Keratinocyte (primary cell): Measurements from ENCODE around the gene ZSCAN5A. TPM values are rescaled to one million over a fixed set of nuclear protein-coding genes. Genes with fewer than 3 reads are reported as not detected.

Source experiments
- DNase-seq: peaks from one replicate; pipeline ENCODE4 v3.0.0-alpha.2; 2011; ENCODE audit warnings: low read depth, missing footprints, low spot score
- FAIRE-seq: peaks from 2 replicates; lab custom pipeline; 2011; peaks lifted over from hg19 to GRCh38; lab: Jason Lieb, UNC
- H2AFZ ChIP-seq: 2 replicates; pipeline ENCODE4 v1.6.0; 2012; ENCODE audit warnings: low read length, control low read depth, inconsistent platforms; ENCODE audit not compliant: control insufficient read depth
- H3K27ac ChIP-seq: 2 replicates; pipeline ENCODE4 v1.5.1; 2011; ENCODE audit warnings: low read length; ENCODE audit not compliant: control insufficient read depth, insufficient read depth
- H3K27me3 ChIP-seq: 3 replicates; pipeline ENCODE4 v1.6.0; 2011; ENCODE audit warnings: low read length; ENCODE audit not compliant: control insufficient read depth, insufficient read depth; ENCODE audit errors: extremely low read depth
- H3K36me3 ChIP-seq, 2 experiments: 2 replicates in 1 of 2; 3 replicates in 1 of 2; pipeline ENCODE4 v1.5.1; 2011; ENCODE audit warnings: low read length in 2 of 2, mild to moderate bottlenecking in 1 of 2; ENCODE audit not compliant: control insufficient read depth in 2 of 2, insufficient read depth in 2 of 2; ENCODE audit errors: extremely low read depth in 1 of 2
- H3K4me1 ChIP-seq: 3 replicates; pipeline ENCODE4 v1.5.1; 2011; ENCODE audit warnings: low read length; ENCODE audit not compliant: control insufficient read depth, insufficient read depth; ENCODE audit errors: extremely low read depth
- H3K4me2 ChIP-seq: 3 replicates; pipeline ENCODE4 v1.6.0; 2011; ENCODE audit warnings: low read depth, low read length; ENCODE audit not compliant: control insufficient read depth, insufficient read depth; ENCODE audit errors: extremely low read depth
- H3K4me3 ChIP-seq, 3 experiments: fragments of 200-600 bp in 1 of 3; sonication (generic) in 1 of 3; 2 replicates in 2 of 3; 3 replicates in 1 of 3; pipeline ENCODE4 v1.5.1; 2011 to 2016; ENCODE audit warnings: low read length in 3 of 3, mild to moderate bottlenecking in 3 of 3, control low read depth in 2 of 3, inconsistent platforms in 1 of 3, low read depth in 1 of 3, mixed read lengths in 1 of 3, mixed run types in 1 of 3, moderate library complexity in 1 of 3; ENCODE audit not compliant: control insufficient read depth in 2 of 3, insufficient read depth in 2 of 3; ENCODE audit errors: extremely low read depth in 1 of 3
- H3K79me2 ChIP-seq: 2 replicates; pipeline ENCODE4 v1.6.0; 2012; ENCODE audit warnings: low read length; ENCODE audit not compliant: control insufficient read depth, insufficient read depth
- H3K9ac ChIP-seq: 3 replicates; pipeline ENCODE4 v1.6.0; 2011; ENCODE audit warnings: low read length; ENCODE audit not compliant: control insufficient read depth, insufficient read depth; ENCODE audit errors: extremely low read depth
- H3K9me1 ChIP-seq: 3 replicates; pipeline ENCODE4 v1.6.0; 2011; ENCODE audit warnings: low read length; ENCODE audit not compliant: control insufficient read depth, insufficient read depth; ENCODE audit errors: extremely low read depth
- H3K9me3 ChIP-seq: 2 replicates; pipeline ENCODE4 v1.5.1; 2012; ENCODE audit warnings: low read depth, low read length; ENCODE audit not compliant: control insufficient read depth
- H4K20me1 ChIP-seq: 3 replicates; pipeline ENCODE4 v1.6.0; 2011; ENCODE audit warnings: low read length; ENCODE audit not compliant: control insufficient read depth, insufficient read depth; ENCODE audit errors: extremely low read depth
- EZH2 ChIP-seq: IDR thresholded peaks from one replicate; pipeline ENCODE4 v1.6.1; 2012; ENCODE audit warnings: inconsistent platforms, mild to moderate bottlenecking, low read length, moderate library complexity
- dilution Hi-C: fragments of 300-500 bp; cut with MboI; formaldehyde crosslinking; loops from one replicate; pipeline ENCODE4 v1.7.0; 2020; ENCODE audit warnings: low sequenced_read_pairs; ENCODE audit not compliant: extremely low pct_ligation_motif_present
- polyA plus RNA-seq, 5 experiments: library from polyadenylated mRNA; depleted of rRNA in 3 of 5; stranded (reverse) in 3 of 5; stranded (forward) in 1 of 5; unstranded in 1 of 5; fragments of >200 nt; gene quantifications; 1 replicate in 1 of 5; 2 replicates in 3 of 5; 3 replicates in 1 of 5; pipeline versions ENCODE4 v1.2.1 to v1.2.3, GENCODE V29; 2011 to 2012; ENCODE audit warnings: missing spikeins in 2 of 5, low read depth in 1 of 5, low replicate concordance in 1 of 5
- TF ChIP-seq, protein P1 (sequence below), 3 experiments: IDR thresholded peaks in 1 of 3; conservative IDR thresholded peaks in 1 of 3; optimal IDR thresholded peaks in 1 of 3; 2 replicates in 2 of 3; 3 replicates in 1 of 3; pipeline versions ENCODE3 to v1.5.1; 2011; ENCODE audit warnings: low read length in 3 of 3, mild to moderate bottlenecking in 3 of 3, moderate library complexity in 2 of 3, control low read depth in 1 of 3, inconsistent platforms in 1 of 3; ENCODE audit not compliant: insufficient read depth in 2 of 3; ENCODE audit errors: extremely low read depth in 1 of 3

ZSCAN5A gene
- polyA plus RNA-seq, 1 donor (not counting 4 experiments of a cell fraction or from before 2014, with no cell fraction given): 6.1 TPM

DNA sequence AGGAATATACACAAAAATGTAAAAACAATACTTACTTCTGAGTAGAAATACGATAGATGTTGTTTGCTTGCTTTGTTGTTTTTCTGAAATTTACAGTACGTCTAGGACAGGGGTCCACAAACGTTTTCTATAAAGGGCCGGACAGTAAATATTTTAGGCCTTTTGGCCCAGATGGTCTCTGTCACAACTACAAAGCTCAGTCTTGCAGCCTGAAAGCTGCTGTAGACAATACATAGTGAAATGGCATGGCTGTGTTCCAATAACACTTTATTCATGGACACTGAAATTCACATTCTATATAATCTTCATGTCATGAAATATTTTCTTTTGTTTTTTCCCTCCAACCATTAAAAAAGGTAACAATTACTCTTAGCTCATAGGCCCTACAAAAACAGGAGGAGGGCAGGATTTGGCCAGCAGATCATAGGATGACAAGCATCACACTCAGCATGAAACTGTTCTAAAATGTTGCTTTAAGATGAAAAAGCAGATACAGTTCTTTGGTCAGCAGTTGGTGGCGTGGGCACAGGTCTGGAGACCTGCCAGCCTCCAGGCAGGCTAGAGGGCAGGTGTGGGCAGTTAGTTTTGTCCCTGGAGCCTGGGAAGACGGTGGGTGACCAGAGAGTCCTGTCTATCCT, 42.4 kb downstream of the ZSCAN5A start, which contains the start of gene EDDM13:
TSS of gene EDDM13 (plus strand) at position 588 of the 638 bp plus-strand sequence. CDS start 87 bp downstream, outside the sequence.
- no peaks in the 10 kb centered on the region for H4K20me1 ChIP-seq
- H3K9me1 ChIP-seq: no peaks in the 10 kb centered on the region
- no peak within 1 kb of the TSS for H3K4me3 ChIP-seq
- DNase-seq (no peak), FAIRE-seq (no peak)
- dilution Hi-C loops: no loop called here
- H3K79me2 ChIP-seq: no peaks in the 10 kb centered on the region
- no peak within 1 kb of the TSS for H3K4me2 ChIP-seq
- no peak within 1 kb of the TSS for H3K9ac ChIP-seq
- no peaks in the 10 kb centered on the region for H3K36me3 ChIP-seq
- no peaks in the 10 kb centered on the region for H3K9me3 ChIP-seq
- H3K27ac ChIP-seq: no peak within 1 kb of the TSS
- H3K4me1 ChIP-seq: peaks cover 7% of the 10 kb centered on the region
- no peaks in the 10 kb centered on the region for H3K27me3 ChIP-seq
- TF ChIP-seq, protein P1, sequence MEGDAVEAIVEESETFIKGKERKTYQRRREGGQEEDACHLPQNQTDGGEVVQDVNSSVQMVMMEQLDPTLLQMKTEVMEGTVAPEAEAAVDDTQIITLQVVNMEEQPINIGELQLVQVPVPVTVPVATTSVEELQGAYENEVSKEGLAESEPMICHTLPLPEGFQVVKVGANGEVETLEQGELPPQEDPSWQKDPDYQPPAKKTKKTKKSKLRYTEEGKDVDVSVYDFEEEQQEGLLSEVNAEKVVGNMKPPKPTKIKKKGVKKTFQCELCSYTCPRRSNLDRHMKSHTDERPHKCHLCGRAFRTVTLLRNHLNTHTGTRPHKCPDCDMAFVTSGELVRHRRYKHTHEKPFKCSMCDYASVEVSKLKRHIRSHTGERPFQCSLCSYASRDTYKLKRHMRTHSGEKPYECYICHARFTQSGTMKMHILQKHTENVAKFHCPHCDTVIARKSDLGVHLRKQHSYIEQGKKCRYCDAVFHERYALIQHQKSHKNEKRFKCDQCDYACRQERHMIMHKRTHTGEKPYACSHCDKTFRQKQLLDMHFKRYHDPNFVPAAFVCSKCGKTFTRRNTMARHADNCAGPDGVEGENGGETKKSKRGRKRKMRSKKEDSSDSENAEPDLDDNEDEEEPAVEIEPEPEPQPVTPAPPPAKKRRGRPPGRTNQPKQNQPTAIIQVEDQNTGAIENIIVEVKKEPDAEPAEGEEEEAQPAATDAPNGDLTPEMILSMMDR (optimal IDR thresholded peaks at IDR 0.05 in 1 of 3, IDR thresholded peaks at IDR 0.05 in 1 of 3, conservative IDR thresholded peaks at IDR 0.05 in 1 of 3; ENCODE audit: extremely low read depth in 1 of 3, insufficient read depth in 2 of 3, low read length in 3 of 3): no peak
- no peak for TF ChIP-seq EZH2
- no peak within 1 kb of the TSS for H2AFZ ChIP-seq

DNA sequence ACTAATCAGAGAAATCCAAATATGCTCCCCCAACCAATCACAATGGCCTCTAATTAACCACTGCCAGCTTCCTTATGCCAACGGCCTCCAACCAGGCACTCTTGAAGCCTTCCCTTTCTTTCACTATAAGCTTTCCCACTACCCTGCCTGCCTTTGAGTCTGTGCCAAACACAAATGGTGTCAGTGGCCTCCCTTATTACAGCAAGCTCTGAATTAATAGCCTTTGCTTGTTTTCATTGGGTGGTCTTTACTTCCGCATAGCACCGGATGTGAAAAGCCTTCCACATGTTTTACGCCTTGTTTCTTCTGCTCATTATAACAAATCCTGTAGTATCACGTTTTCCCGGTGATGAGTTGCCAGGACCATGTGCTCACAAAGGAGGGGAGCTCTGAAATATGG, 43.5 kb downstream of the ZSCAN5A start:
- Histone ChIP-seq H3K27me3 (no peaks in the 10 kb centered on the region), H3K4me2 (no peak overlapping the region), H2AFZ (no peak overlapping the region), H3K4me3 (no peak overlapping the region), H3K79me2 (no peaks in the 10 kb centered on the region), H3K36me3 (no peaks in the 10 kb centered on the region), H3K27ac (no peak overlapping the region), H3K9me3 (no peaks in the 10 kb centered on the region), H3K9me1 (no peaks in the 10 kb centered on the region), H3K4me1 (peaks cover 7% of the 10 kb centered on the region), H4K20me1 (no peaks in the 10 kb centered on the region), H3K9ac (no peak overlapping the region)
- no peak for TF ChIP-seq EZH2
- TF ChIP-seq, protein P1 (optimal IDR thresholded peaks at IDR 0.05 in 1 of 3, IDR thresholded peaks at IDR 0.05 in 1 of 3, conservative IDR thresholded peaks at IDR 0.05 in 1 of 3; ENCODE audit: extremely low read depth in 1 of 3, insufficient read depth in 2 of 3, low read length in 3 of 3): no peak
- DNase-seq: no peak
- no peak for FAIRE-seq
- dilution Hi-C loops: no loop called here
